PC-9 (cell line): ENCODE results near the gene PIK3CB. TPM values are rescaled to one million over a fixed set of nuclear protein-coding genes. Genes with fewer than 3 reads are reported as not detected.
"Not testable (repeated sequence)": the region's sequence is repeated elsewhere in the genome, so short reads cannot be mapped to it uniquely, and the experiment has no call there.

Experiments
- BruUV-seq: library from RNA; stranded (reverse); fragments of 400-500 nt; replicated peaks from 2 replicates; lab custom pipeline; 2021; lab: Mats Ljungman, UMichigan
- CTCF ChIA-PET: fragments of 300-600 bp; sonication (Branson Sonifier 250); formaldehyde crosslinking; loops from one replicate; lab custom pipeline; 2022; ENCODE audit warnings: antibody characterized with exemption; lab: Charles Lee
- POLR2A ChIA-PET: fragments of 300-600 bp; sonication (Branson Sonifier 250); formaldehyde crosslinking; loops from one replicate; lab custom pipeline; 2022; ENCODE audit warnings: antibody characterized with exemption; ENCODE audit not compliant: unreplicated experiment; lab: Charles Lee
- DNase-seq, 2 experiments: peaks; one replicate each; pipeline versions ENCODE4 v3.0.0 to v3.0.0-alpha.2; 2015 to 2022; ENCODE audit warnings: mixed read lengths in 1 of 2
- H2AFZ ChIP-seq: fragments of 200-600 bp; sonication (generic); 2 replicates; pipeline ENCODE4 v1.8.1; 2017; ENCODE audit warnings: antibody characterized with exemption
- H3F3A ChIP-seq: fragments of 200-600 bp; sonication (generic); 2 replicates; pipeline ENCODE4 v1.8.1; 2017; ENCODE audit warnings: antibody characterized with exemption, mild to moderate bottlenecking, low read depth; ENCODE audit not compliant: insufficient read depth
- H3K27ac ChIP-seq: fragments of 200-600 bp; sonication (generic); 2 replicates; pipeline ENCODE4 v1.6.1; 2016; ENCODE audit warnings: mixed run types
- H3K27me3 ChIP-seq: fragments of 200-600 bp; sonication (generic); 2 replicates; pipeline ENCODE4 v1.6.1; 2016; ENCODE audit warnings: low read depth, mixed run types; ENCODE audit not compliant: insufficient read depth
- H3K36me3 ChIP-seq: fragments of 200-600 bp; sonication (generic); 2 replicates; pipeline ENCODE4 v1.6.1; 2016; ENCODE audit warnings: low read depth, mixed run types
- H3K4me1 ChIP-seq: fragments of 200-600 bp; sonication (generic); replicated peaks from 2 replicates; pipeline ENCODE4 v1.6.1; 2016; ENCODE audit warnings: mixed run types; ENCODE audit not compliant: insufficient read depth
- H3K4me2 ChIP-seq: fragments of 200-600 bp; sonication (generic); 2 replicates; pipeline ENCODE4 v1.6.1; 2017; ENCODE audit warnings: mixed run types
- H3K4me3 ChIP-seq: fragments of 200-600 bp; sonication (generic); 2 replicates; pipeline ENCODE4 v1.6.1; 2016; ENCODE audit warnings: mixed run types
- H3K79me2 ChIP-seq: fragments of 200-600 bp; sonication (generic); 2 replicates; pipeline ENCODE4 v1.6.1; 2017; ENCODE audit warnings: low read depth, mixed run types
- H3K9me2 ChIP-seq: fragments of 200-600 bp; sonication (generic); 2 replicates; pipeline ENCODE4 v1.8.1; 2017; ENCODE audit warnings: mild to moderate bottlenecking; ENCODE audit not compliant: insufficient read depth
- H3K9me3 ChIP-seq: fragments of 200-600 bp; sonication (generic); 2 replicates; pipeline ENCODE4 v1.8.1; 2016; ENCODE audit warnings: low read depth; ENCODE audit not compliant: insufficient read depth
- H4K20me1 ChIP-seq: fragments of 200-600 bp; sonication (generic); 2 replicates; pipeline ENCODE4 v1.8.1; 2017; ENCODE audit not compliant: insufficient read depth
- EZH2 ChIP-seq: fragments of 200-600 bp; sonication (generic); IDR thresholded peaks from 2 replicates; pipeline ENCODE4 v1.8.0; 2017; ENCODE audit warnings: antibody characterized with exemption, low read depth
- intact Hi-C: fragments of 100-400 bp; cut with micrococcal nuclease; formaldehyde crosslinking; loops from one replicate; pipeline ENCODE4 v1.10.0; 2022; ENCODE audit not compliant: unreplicated experiment
- total RNA-seq: library from RNA; stranded (reverse); gene quantifications from 2 replicates; pipeline ENCODE4 v1.2.3, GENCODE V29; 2021
- TF ChIP-seq, protein P1 (sequence below): fragments of 200-600 bp; sonication (generic); conservative IDR thresholded peaks from 2 replicates; pipeline ENCODE4 v1.6.1; 2017; ENCODE audit warnings: mixed run types, antibody characterized with exemption, mild to moderate bottlenecking, moderate library complexity

PIK3CB gene
- total RNA-seq, 1 experiment from 2014 or later: 47.8 TPM

DNA sequence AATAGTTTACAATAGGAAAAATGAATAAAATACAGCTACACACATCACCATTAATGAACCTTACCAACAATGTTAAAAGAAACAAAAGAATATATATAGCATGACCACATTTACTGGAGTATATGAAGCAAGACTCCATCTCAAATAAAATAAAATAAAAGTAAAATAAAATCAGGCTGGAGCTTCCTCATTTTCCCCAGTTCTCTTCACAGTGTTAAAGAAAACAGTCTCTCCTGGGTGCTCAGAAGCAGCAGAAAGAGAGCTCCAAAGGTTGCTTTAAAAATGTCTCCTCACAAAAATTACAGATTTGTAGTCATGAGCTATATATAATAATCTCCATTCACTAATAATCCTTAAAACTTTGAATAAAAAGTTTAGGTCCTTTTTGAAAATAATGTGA is 48.8 kb downstream of the PIK3CB start:
- H3K9me3 ChIP-seq: no peaks in the 10 kb centered on the region
- H3K4me1 ChIP-seq: no peaks in the 10 kb centered on the region
- CTCF ChIA-PET: no interaction called here
- DNase-seq: no peak
- H3K36me3 ChIP-seq: no peaks in the 10 kb centered on the region
- no peaks in the 10 kb centered on the region for H4K20me1 ChIP-seq
- POLR2A ChIA-PET: interaction anchor here (0.7 kb wide), 1 partner anchor 59 kb away, joined by 6 read pairs; no protein-coding TSS in a partner anchor
- no peak overlapping the region for H3K4me3 ChIP-seq
- H3K9me2 ChIP-seq: no peaks in the 10 kb centered on the region
- H3K4me2 ChIP-seq: no peak overlapping the region
- H3F3A ChIP-seq: peaks cover 15% of the 10 kb centered on the region; the same call in 1 of the 2 replicates
- no peaks in the 10 kb centered on the region for H3K27me3 ChIP-seq
- no peak overlapping the region for H2AFZ ChIP-seq
- TF ChIP-seq EZH2: no peak
- TF ChIP-seq, protein P1, sequence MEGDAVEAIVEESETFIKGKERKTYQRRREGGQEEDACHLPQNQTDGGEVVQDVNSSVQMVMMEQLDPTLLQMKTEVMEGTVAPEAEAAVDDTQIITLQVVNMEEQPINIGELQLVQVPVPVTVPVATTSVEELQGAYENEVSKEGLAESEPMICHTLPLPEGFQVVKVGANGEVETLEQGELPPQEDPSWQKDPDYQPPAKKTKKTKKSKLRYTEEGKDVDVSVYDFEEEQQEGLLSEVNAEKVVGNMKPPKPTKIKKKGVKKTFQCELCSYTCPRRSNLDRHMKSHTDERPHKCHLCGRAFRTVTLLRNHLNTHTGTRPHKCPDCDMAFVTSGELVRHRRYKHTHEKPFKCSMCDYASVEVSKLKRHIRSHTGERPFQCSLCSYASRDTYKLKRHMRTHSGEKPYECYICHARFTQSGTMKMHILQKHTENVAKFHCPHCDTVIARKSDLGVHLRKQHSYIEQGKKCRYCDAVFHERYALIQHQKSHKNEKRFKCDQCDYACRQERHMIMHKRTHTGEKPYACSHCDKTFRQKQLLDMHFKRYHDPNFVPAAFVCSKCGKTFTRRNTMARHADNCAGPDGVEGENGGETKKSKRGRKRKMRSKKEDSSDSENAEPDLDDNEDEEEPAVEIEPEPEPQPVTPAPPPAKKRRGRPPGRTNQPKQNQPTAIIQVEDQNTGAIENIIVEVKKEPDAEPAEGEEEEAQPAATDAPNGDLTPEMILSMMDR: no peak
- 0 out of 2 replicates have a peak, but pooled peaks cover 9% of the 10 kb centered on the region for H3K79me2 ChIP-seq
- intact Hi-C loops: no loop called here
- H3K27ac ChIP-seq: no peak overlapping the region
- no TSS peak for BruUV-seq

DNA sequence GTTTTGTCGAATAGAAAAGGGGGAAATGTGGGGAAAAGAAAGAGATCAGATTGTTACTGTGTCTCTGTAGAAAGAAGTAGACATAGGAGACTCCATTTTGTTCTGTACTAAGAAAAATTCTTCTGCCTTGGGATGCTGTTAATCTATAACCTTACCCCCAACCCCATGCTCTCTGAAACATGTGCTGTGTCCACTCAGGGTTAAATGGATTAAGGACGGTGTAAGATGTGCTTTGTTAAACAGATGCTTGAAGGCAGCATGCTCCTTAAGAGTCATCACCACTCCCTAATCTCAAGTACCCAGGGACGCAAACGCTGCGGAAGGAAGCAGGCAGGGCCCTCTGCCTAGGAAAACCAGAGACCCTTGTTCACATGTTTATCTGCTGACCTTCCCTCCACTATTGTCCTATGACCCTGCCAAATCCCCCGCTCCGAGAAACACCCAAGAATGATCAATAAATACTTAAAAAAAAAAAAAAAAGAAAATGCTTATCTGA is 49.3 kb downstream of the PIK3CB start:
- H3K9me3 ChIP-seq, H3K4me3 ChIP-seq, H3K4me2 ChIP-seq, intact Hi-C loops, H4K20me1 ChIP-seq, BruUV-seq, H3K79me2 ChIP-seq, DNase-seq, H2AFZ ChIP-seq, CTCF ChIA-PET, H3K4me1 ChIP-seq, H3K27ac ChIP-seq, H3K36me3 ChIP-seq, H3K9me2 ChIP-seq, H3K27me3 ChIP-seq: not testable (repeated sequence)
- H3F3A ChIP-seq: peaks cover 15% of the 10 kb centered on the region; the same call in 1 of the 2 replicates
- POLR2A ChIA-PET: interaction anchor here (0.7 kb wide), 1 partner anchor 59 kb away, joined by 6 read pairs; no protein-coding TSS in a partner anchor

DNA sequence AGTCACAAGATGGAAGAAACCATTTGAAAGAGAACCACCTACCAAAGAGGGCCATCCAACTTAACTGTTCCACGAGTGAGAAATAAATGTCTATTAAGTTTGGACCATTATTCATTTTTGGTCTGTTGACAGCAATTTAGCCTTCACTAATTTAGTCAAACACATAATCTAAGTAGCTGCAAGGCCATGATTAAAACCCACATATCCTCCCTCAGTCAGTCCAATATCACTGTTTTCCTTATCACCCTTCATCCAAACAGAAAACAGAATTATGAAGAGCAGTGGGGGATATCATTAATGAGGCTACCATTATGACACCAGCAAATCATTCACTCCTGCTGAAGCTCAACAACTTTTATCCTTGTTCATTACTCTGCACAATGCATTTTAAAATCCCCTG is 52.0 kb downstream of the PIK3CB start:
- Histone ChIP-seq H4K20me1 (no peaks in the 10 kb centered on the region), H3K9me3 (no peaks in the 10 kb centered on the region), H3K27ac (no peak overlapping the region), H3K36me3 (no peaks in the 10 kb centered on the region), H3K27me3 (no peaks in the 10 kb centered on the region), H3K79me2 (0 out of 2 replicates have a peak, but pooled peaks cover 10% of the 10 kb centered on the region), H2AFZ (no peak overlapping the region), H3K4me1 (no peaks in the 10 kb centered on the region), H3K9me2 (no peaks in the 10 kb centered on the region), H3K4me2 (no peak overlapping the region), H3K4me3 (no peak overlapping the region), H3F3A (peaks cover 11% of the 10 kb centered on the region; the same call in 1 of the 2 replicates)
- DNase-seq: no peak
- intact Hi-C loops: loop anchor here (5.0 kb wide), 1 partner anchor 45 kb away; no protein-coding TSS in a partner anchor
- TF ChIP-seq, protein P1: no peak
- TF ChIP-seq EZH2: no peak
- BruUV-seq: no TSS peak
- CTCF ChIA-PET: no interaction called here
- POLR2A ChIA-PET: no interaction called here
